Measurements from ENCODE around the gene GNB1L. TPM values are rescaled to one million over a fixed set of nuclear protein-coding genes. Genes with fewer than 3 reads are reported as not detected.

Gene GNB1L
- total RNA-seq, 1 experiment from 2014 or later: 12.2 TPM

GRCh38 chr22:19740586-19740985, 114.1 kb downstream of the GNB1L start:
- ChIA-PET CTCF (no interaction called here), POLR2A (no interaction called here)
- intact Hi-C loops (cut with micrococcal nuclease; ENCODE audit: unreplicated experiment) (no loop called here), in situ Hi-C loops (cut with HindIII; ENCODE audit: low pct_unique_long_range_greater_than_20kb, low sequenced_read_pairs) (no loop called here)
- no peak overlapping the region for H3K27ac ChIP-seq (ENCODE audit: low read length)
- BruUV-seq (replicated peaks): no TSS peak
- DNase-seq (ENCODE audit: low read depth, low spot score) (no peak), ATAC-seq (no peak)
- no peaks in the 10 kb centered on the region for H3K27me3 ChIP-seq (ENCODE audit: control insufficient read depth, insufficient read depth, low read length)
- H3K9me3 ChIP-seq (ENCODE audit: control insufficient read depth, insufficient read depth, low read depth, low read length): no peaks in the 10 kb centered on the region
- TF ChIP-seq REST (IDR thresholded peaks at IDR 0.05; ENCODE audit: insufficient read depth in 1 of 2, low read depth in 2 of 2, low read length in 1 of 2) (no peak), POLR2AphosphoS5 (IDR thresholded peaks at IDR 0.05; ENCODE audit: low read depth, low read length) (no peak), TCF7L2 (IDR thresholded peaks at IDR 0.05; ENCODE audit: low read depth, low read length) (no peak)
- H3K4me1 ChIP-seq (ENCODE audit: control insufficient read depth, insufficient read depth, low read length): peaks cover 2% of the 10 kb centered on the region; the same call in 1 of the 2 replicates
- H3K4me3 ChIP-seq (ENCODE audit: low read depth in 2 of 2, low read length in 2 of 2): no peak overlapping the region
- no peaks in the 10 kb centered on the region for H3K36me3 ChIP-seq (ENCODE audit: control insufficient read depth, insufficient read depth, low read length)

GRCh38 chr22:19739911-19740449, 114.7 kb downstream of the GNB1L start:
- Histone ChIP-seq H3K27me3 (ENCODE audit: control insufficient read depth, insufficient read depth, low read length) (no peaks in the 10 kb centered on the region), H3K4me1 (ENCODE audit: control insufficient read depth, insufficient read depth, low read length) (no peaks in the 10 kb centered on the region), H3K9me3 (ENCODE audit: control insufficient read depth, insufficient read depth, low read depth, low read length) (no peaks in the 10 kb centered on the region), H3K36me3 (ENCODE audit: control insufficient read depth, insufficient read depth, low read length) (no peaks in the 10 kb centered on the region), H3K4me3 (ENCODE audit: low read depth in 2 of 2, low read length in 2 of 2) (no peak overlapping the region), H3K27ac (ENCODE audit: low read length) (no peak overlapping the region)
- no peak for ATAC-seq
- intact Hi-C loops (cut with micrococcal nuclease; ENCODE audit: unreplicated experiment): no loop called here
- no TSS peak for BruUV-seq (replicated peaks)
- CTCF ChIA-PET: interaction anchor here (0.6 kb wide), 1 partner anchor 38 kb away, joined by 5 read pairs; no protein-coding TSS in a partner anchor
- in situ Hi-C loops (cut with HindIII; ENCODE audit: low pct_unique_long_range_greater_than_20kb, low sequenced_read_pairs): no loop called here
- POLR2A ChIA-PET: no interaction called here
- DNase-seq (ENCODE audit: low read depth, low spot score): no peak
- TF ChIP-seq CTCF (IDR thresholded peaks at IDR 0.05) (no peak), POLR2AphosphoS5 (IDR thresholded peaks at IDR 0.05; ENCODE audit: low read depth, low read length) (no peak), REST (IDR thresholded peaks at IDR 0.05; ENCODE audit: insufficient read depth in 1 of 2, low read depth in 2 of 2, low read length in 1 of 2) (no peak), SIN3A (IDR thresholded peaks at IDR 0.05; ENCODE audit: borderline replicate concordance, insufficient read depth, low read depth, low read length) (no peak), TCF7L2 (IDR thresholded peaks at IDR 0.05; ENCODE audit: low read depth, low read length) (no peak)

Data from Panc1 (cell line).